IPS-18c (cell line): ENCODE data around the gene FAM216A.
"Not testable (repeated sequence)": the region's sequence is repeated elsewhere in the genome, so short reads cannot be mapped to it uniquely, and the experiment has no call there.

Source experiments
- H3K4me3 ChIP-seq: 2 replicates; pipeline ENCODE4 v1.7.0; 2013; ENCODE audit warnings: low read depth, mild to moderate bottlenecking, low read length, moderate library complexity; ENCODE audit not compliant: insufficient read depth
- H3K9me3 ChIP-seq: one replicate; pipeline ENCODE4 v1.6.1; 2013; ENCODE audit warnings: mild to moderate bottlenecking, low read length, moderate library complexity; ENCODE audit not compliant: control insufficient read depth, insufficient read depth

The FAM216A gene

GRCh38 chr12:110466791-110467190, 1.9 kb upstream of the FAM216A start:
- Histone ChIP-seq H3K9me3 (no peaks in the 10 kb centered on the region), H3K4me3 (peak overlapping the region; percentile 96; the same call in 1 of the 2 replicates)

DNA sequence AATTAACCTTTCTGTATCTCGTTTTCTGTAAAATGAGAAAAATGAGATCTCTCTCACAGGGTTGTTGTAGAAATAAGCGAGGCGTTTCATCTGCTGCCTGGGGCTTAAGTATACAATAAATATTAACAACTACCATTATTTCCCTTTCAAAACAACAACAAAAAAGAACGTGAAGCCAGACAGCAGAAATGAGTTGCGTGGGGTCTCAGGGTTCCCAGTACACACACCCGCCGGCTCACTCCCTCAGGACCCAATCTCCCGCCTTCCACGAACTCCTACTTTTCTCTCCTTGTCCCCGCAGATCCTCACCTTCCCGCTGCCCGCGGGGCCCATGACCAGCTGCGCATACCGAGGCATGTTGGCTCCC, 815 bp upstream of the FAM216A start:
- Histone ChIP-seq H3K9me3 (no peaks in the 10 kb centered on the region), H3K4me3 (peak overlapping the region; percentile 96)

GRCh38 chr12:110475426-110475825, 6.8 kb downstream of the FAM216A start:
- H3K9me3 ChIP-seq: no peaks in the 10 kb centered on the region
- no peak overlapping the region for H3K4me3 ChIP-seq

GRCh38 chr12:110498984-110499706, 30.5 kb downstream of the FAM216A start:
- H3K9me3 ChIP-seq: peaks cover 5% of the 10 kb centered on the region
- H3K4me3 ChIP-seq: no peak overlapping the region

DNA sequence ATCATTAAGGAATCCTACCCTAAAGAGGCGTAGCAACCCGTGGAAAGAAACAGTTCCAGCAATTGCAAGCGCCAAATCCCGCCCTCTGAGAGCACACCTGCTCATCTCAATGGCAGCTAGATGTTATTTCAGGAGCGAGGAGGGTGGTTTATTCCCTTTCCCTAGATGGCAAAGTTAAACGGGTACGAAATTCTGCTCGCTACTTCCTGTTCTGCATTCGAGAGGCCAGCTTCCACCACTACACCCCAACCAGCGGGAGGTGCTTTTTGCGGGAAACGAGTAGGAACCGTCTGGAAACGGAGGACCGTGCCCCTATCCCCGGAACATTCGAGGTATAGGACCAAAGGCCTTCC, 32.7 kb downstream of the FAM216A start:
- peak overlapping the region; percentile 97 for H3K4me3 ChIP-seq
- H3K9me3 ChIP-seq: peaks cover 7% of the 10 kb centered on the region

GRCh38 chr12:110501752-110502738, 33.4 kb downstream of the FAM216A start, which contains the start of the genes RAD9B and VPS29:
TSS of gene RAD9B (plus strand) at chr12:110502331. CDS start at chr12:110502338, 7 bp downstream.
TSS of gene VPS29 (minus strand) at chr12:110502111. CDS start at chr12:110502051, 60 bp downstream.
- peak within 1 kb of the TSS; percentile 97 for H3K4me3 ChIP-seq
- peaks cover 7% of the 10 kb centered on the region for H3K9me3 ChIP-seq

DNA sequence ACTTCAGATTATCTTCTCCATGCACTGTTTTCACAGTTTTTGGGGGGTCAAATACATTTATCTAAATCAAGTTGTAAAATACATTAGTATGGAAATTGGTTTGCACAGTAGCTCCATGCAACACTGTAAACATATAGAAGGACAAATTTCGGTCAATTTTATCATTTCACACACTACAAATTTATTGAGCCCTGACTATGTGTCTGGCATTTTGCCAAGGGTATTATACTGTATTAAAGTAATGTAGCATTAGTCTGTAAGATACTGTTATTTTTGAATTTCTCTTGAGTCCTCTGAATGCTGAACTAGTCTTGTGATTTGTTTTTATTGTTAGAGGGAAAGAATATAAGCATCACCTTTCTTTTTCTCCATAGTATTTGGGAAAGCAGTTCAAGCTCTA, 34.8 kb downstream of the FAM216A start:
- Histone ChIP-seq H3K9me3 (peaks cover 7% of the 10 kb centered on the region), H3K4me3 (no peak overlapping the region)

DNA sequence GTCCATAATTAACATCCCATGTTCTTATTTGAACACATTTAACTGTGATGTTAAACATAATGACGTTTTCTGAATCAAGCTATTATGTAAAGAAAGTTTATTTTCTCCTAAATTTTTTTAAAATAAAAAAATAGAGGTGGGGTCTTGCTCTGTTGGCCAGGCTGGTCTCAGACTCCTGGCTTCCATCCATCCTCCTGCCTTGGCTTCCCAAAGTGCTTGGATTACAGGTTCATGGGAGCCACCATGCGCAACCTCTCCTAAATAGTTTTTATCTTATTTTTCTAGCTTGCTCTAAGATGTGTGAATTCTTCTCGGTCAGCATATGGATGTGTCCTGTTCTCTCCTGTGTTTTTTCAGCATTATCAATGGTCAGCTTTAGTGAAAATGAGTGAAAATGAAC, 36.7 kb downstream of the FAM216A start:
- H3K4me3 ChIP-seq: no peak overlapping the region

GRCh38 chr12:110508071-110508586, 39.5 kb downstream of the FAM216A start:
- Histone ChIP-seq H3K4me3 (no peak overlapping the region), H3K9me3 (peaks cover 2% of the 10 kb centered on the region)

More for the DNA sequence above, 36.7 kb downstream of the FAM216A start:
- peaks cover 7% of the 10 kb centered on the region for H3K9me3 ChIP-seq

- H3K4me3 ChIP-seq: no peak overlapping the region
These were observed 45.2 kb downstream of the FAM216A start for GRCh38 chr12:110513842-110514241.

DNA sequence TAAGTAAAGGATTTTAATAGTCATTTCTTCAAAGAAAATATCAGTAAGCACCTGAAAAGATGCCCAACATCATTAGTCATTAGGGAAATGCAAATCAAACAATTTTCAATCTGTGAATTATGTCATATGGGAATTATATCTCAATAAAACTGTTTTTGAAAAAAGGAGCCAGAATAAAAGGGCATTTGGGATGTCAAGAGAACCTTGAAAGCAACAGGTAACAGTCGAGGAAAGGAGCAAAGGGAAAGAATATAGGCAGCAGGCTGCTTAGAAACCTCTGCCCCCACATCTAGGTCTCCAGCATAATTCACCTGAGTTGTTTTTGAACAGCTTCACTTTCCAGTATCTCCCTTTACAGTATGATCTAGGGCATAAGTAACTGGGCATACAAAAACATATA, 45.7 kb downstream of the FAM216A start:
- Histone ChIP-seq H3K9me3 (no peaks in the 10 kb centered on the region), H3K4me3 (no peak overlapping the region)

More at GRCh38 chr12:110513842-110514241, 45.2 kb downstream of the FAM216A start:
- H3K9me3 ChIP-seq: no peaks in the 10 kb centered on the region

DNA sequence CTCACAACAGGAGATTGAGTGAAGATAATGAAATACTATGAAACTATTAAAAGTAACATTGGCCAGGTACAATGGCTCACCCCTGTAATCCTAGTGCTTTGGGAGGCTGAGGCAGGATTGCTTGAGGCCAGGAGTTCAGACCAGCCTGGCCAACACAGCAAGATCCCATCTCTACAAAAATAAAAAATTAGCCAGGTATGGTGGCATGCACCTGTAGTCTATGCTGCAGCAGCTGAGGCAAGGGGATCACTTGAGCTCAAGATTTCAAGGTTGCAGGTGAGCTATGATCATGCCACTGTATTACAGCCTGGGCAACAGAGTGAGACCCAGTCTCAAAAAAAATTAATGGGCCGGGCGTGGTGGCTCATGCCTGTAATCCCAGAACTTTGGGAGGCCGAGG, 48.4 kb downstream of the FAM216A start:
- H3K4me3 ChIP-seq: no peak overlapping the region

DNA sequence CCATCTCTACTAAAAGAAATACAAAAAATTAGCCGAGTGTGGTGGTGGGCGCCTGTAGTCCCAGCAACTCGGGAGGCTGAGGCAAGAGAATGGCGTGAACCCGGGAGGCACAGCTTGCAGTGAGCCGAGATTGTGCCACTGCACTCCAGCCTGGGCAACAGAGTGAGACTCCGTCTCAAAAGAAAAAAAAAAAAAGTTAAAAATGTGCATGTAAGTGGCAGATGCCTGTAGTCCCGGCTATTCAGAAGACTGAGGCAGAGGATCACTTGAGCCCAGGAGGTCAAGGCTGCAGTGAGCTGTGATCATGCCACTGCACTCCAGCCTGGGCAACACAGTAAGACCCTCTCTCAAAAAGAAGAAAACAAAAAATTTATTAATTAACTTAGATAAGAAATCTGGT, 49.4 kb downstream of the FAM216A start:
- H3K4me3 ChIP-seq, H3K9me3 ChIP-seq: not testable (repeated sequence)

More for the DNA sequence above, 48.4 kb downstream of the FAM216A start:
- no peaks in the 10 kb centered on the region for H3K9me3 ChIP-seq

DNA sequence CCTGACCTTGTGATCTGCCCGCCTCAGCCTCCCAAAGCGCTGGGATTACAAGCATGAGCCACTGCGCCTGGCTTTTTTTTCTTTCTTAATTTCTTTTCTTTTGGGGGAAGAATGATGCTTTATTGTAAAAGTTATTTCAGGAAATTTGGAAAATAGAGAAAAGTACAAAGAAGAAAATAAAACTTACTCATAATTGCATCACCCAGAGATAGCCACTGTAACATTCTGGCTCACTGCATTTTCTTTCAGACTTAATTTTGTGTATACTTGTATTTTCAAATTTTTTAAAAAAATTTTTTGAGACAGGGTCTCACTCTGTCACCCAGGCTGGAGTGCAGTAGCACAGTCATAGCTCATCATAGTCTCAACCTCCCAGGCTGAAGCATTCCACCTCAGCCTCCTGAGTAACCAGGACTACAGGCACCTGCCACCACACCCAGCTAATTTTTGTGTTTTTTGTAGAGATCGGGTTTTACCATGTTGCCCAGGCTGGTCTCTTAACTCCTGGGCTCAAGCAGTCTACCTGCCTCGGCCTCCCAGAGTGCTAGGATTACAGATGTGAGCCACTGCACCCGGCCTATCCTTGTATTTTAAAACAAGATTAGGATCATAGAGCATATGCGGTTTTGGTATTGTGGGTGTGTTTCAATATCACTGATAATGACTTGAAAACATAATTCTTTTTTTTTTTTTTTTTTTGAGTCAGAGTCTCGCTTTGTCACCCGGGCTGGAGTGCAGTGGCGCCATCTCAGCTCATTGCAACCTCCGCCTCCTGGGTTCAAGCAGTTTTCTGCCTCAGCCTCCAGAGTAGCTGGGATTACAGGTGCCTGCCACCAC, 52.4 kb downstream of the FAM216A start:
- not testable (repeated sequence) for H3K4me3 ChIP-seq, H3K9me3 ChIP-seq

DNA sequence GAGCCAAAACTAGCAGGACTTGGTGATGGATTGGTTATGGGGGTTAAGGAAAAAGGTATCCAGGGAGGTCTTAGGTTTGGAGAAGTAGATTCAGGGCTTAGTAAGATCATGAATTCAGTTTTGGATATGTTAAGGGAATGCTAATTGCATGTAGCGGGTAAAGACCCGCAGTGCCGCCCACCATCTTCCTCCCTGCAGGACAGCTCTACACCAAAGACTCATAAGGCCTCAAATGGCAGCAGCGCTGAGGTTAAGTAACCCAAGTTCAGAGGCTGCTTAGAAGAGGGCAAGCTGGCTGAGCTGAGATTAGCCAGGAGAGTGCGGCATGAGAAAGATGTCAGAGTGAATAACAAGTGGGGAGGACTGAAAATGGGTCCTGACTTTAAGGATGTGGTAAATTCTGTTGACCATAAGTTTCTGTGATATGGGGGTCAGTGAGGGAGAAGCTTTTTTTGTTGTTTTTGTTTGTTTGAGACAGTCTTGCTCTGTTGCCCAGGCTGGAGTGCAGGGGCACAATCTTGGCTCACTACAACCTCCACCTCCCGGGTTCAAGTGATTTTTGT, 59.7 kb downstream of the FAM216A start:
- Histone ChIP-seq H3K9me3 (no peaks in the 10 kb centered on the region), H3K4me3 (no peak overlapping the region)

DNA sequence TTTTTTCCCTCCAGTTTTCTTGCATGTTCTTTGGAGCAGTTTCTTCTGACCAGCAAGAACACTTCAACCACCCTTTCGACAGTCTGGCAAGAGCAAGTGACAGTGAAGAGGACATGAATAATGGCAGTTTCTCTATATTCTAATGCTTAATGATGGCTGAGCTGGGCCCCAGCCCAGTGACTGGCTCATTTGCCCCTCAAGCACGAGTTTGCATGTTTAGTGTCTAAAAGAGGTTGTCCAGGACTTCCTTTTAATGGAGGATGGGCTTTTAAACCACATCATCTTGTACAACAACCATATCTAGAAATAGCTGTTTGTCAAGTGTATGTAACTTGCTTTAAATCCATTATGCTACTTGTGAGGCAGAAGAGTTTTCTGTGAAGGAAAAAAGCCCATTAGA, 61.9 kb downstream of the FAM216A start:
- H3K4me3 ChIP-seq: no peak overlapping the region
- H3K9me3 ChIP-seq: no peaks in the 10 kb centered on the region
